ENCODE results near the gene RAPGEF5.

DNA sequence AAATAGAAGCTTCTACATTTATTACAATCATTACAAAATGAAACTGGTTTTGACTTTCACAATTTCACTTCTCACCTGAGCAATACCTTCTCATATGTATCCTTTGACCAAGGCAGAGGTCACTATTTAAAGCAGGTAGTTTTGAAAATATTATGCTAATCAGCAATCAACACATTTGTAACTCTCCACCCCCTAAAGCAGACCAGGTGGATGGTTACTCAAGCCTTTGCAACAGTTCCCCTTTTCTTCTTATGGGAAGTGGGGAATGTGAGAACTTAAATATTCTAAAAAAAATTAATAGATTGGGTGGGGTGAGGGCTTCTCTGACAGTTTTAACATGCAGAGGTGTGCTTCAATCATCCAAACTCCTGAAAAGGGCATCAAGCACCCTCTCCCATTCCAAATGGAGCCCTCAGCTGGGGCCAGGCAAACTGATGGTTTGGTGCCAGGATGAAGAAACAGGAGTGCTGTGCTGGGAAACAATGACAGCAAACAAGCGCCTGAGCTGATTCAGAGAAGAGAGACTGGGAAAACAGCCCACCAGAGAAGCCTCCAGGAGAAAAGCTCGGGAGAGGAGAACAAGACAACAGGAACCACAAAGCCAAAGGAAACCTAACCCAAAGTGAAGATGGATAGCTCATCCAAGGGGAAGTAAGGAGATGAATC is 17.1 kb downstream of the RAPGEF5 start:
- TF ChIP-seq, protein P1, sequence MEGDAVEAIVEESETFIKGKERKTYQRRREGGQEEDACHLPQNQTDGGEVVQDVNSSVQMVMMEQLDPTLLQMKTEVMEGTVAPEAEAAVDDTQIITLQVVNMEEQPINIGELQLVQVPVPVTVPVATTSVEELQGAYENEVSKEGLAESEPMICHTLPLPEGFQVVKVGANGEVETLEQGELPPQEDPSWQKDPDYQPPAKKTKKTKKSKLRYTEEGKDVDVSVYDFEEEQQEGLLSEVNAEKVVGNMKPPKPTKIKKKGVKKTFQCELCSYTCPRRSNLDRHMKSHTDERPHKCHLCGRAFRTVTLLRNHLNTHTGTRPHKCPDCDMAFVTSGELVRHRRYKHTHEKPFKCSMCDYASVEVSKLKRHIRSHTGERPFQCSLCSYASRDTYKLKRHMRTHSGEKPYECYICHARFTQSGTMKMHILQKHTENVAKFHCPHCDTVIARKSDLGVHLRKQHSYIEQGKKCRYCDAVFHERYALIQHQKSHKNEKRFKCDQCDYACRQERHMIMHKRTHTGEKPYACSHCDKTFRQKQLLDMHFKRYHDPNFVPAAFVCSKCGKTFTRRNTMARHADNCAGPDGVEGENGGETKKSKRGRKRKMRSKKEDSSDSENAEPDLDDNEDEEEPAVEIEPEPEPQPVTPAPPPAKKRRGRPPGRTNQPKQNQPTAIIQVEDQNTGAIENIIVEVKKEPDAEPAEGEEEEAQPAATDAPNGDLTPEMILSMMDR (IDR thresholded peaks at IDR 0.05; ENCODE audit: low read depth, low read length, missing input control), result no peak
- TF ChIP-seq, protein P2, sequence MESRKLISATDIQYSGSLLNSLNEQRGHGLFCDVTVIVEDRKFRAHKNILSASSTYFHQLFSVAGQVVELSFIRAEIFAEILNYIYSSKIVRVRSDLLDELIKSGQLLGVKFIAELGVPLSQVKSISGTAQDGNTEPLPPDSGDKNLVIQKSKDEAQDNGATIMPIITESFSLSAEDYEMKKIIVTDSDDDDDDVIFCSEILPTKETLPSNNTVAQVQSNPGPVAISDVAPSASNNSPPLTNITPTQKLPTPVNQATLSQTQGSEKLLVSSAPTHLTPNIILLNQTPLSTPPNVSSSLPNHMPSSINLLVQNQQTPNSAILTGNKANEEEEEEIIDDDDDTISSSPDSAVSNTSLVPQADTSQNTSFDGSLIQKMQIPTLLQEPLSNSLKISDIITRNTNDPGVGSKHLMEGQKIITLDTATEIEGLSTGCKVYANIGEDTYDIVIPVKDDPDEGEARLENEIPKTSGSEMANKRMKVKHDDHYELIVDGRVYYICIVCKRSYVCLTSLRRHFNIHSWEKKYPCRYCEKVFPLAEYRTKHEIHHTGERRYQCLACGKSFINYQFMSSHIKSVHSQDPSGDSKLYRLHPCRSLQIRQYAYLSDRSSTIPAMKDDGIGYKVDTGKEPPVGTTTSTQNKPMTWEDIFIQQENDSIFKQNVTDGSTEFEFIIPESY (IDR thresholded peaks at IDR 0.05), result no peak
- no peak for TF ChIP-seq SP1 (IDR thresholded peaks at IDR 0.05)
- TF ChIP-seq EGR1 (IDR thresholded peaks at IDR 0.05; ENCODE audit: low read depth in 2 of 2), result no peak
- TF ChIP-seq HNF4G (IDR thresholded peaks at IDR 0.05), result no peak
- TF ChIP-seq YY1 (IDR thresholded peaks at IDR 0.05), result no peak
- TF ChIP-seq FOXA1 (IDR thresholded peaks at IDR 0.05), result no peak
- no peak for TF ChIP-seq TAF1 (conservative IDR thresholded peaks at IDR 0.05)
